NCI-H524 (cell line): ENCODE results near the gene FHL3.
"Not testable (repeated sequence)": the region's sequence is repeated elsewhere in the genome, so short reads cannot be mapped to it uniquely, and the experiment has no call there.

ENCODE experiments used
- DNase-seq, 2 experiments: peaks; one replicate each; lab custom pipeline; 2025; lab: John Stamatoyannopoulos, UW

The FHL3 gene

GRCh38 chr1:37989361-37989930 lies 15.9 kb downstream of the FHL3 start:
- peak; percentile 50 for DNase-seq

GRCh38 chr1:37987679-37988078 lies 17.6 kb downstream of the FHL3 start:
- no peak for DNase-seq

GRCh38 chr1:37983546-37983945 lies 21.8 kb downstream of the FHL3 start:
- DNase-seq: no peak

GRCh38 chr1:37978541-37978940 lies 26.8 kb downstream of the FHL3 start:
- DNase-seq: no peak

- peak in 1 of 2 experiments; percentile 54 for DNase-seq
These were observed 30.2 kb downstream of the FHL3 start for GRCh38 chr1:37975083-37975482.

- DNase-seq: no peak
These were observed 30.7 kb downstream of the FHL3 start for GRCh38 chr1:37974567-37974966.

GRCh38 chr1:37973684-37974083 lies 31.6 kb downstream of the FHL3 start:
- DNase-seq: not testable (repeated sequence)

GRCh38 chr1:37965301-37965700 lies 40.0 kb downstream of the FHL3 start:
- no peak for DNase-seq

- not testable (repeated sequence) for DNase-seq
These were observed 41.2 kb downstream of the FHL3 start for GRCh38 chr1:37964106-37964505.

- DNase-seq: no peak
These were observed 46.6 kb downstream of the FHL3 start for GRCh38 chr1:37958690-37959089.

GRCh38 chr1:37955685-37956084 lies 49.6 kb downstream of the FHL3 start:
- no peak for DNase-seq

- DNase-seq: peak in 1 of 2 experiments; percentile 14
These were observed 50.9 kb downstream of the FHL3 start for GRCh38 chr1:37954316-37954971.

GRCh38 chr1:37952738-37953137 lies 52.6 kb downstream of the FHL3 start:
- peak in 1 of 2 experiments; percentile 24 for DNase-seq

GRCh38 chr1:37951783-37952624 lies 53.3 kb downstream of the FHL3 start:
- DNase-seq: no peak

GRCh38 chr1:37951041-37951782 lies 54.1 kb downstream of the FHL3 start:
- DNase-seq: no peak

- DNase-seq: no peak
These were observed 55.7 kb downstream of the FHL3 start for GRCh38 chr1:37949524-37950152.

GRCh38 chr1:37948841-37949240 lies 56.5 kb downstream of the FHL3 start:
- DNase-seq: no peak

GRCh38 chr1:37948166-37948565 lies 57.1 kb downstream of the FHL3 start:
- DNase-seq: no peak

- no peak for DNase-seq
These were observed 58.0 kb downstream of the FHL3 start for GRCh38 chr1:37947364-37947763.
